ENCODE measurements around the gene RNF115. TPM values are rescaled to one million over a fixed set of nuclear protein-coding genes. Genes with fewer than 3 reads are reported as not detected.

The RNF115 gene
- total and polyA plus RNA-seq, 2 donors (not counting 1 experiment from before 2014, with no cell fraction given): 4.6 to 19.8 TPM

- intact Hi-C loops (cut with micrococcal nuclease): no loop called here
- H3K36me3 ChIP-seq (replicated peaks in 1 of 2; ENCODE audit: control extremely low read depth in 1 of 2, control insufficient read depth in 1 of 2, extremely low read depth in 1 of 2, insufficient read depth in 2 of 2, low read length in 1 of 2): no peaks in the 10 kb centered on the region
- H3K27ac Mint-ChIP-seq: no peak overlapping the region
- H3K27me3 Mint-ChIP-seq: peaks cover 4% of the 10 kb centered on the region
- no peak overlapping the region for H3K4me3 ChIP-seq (ENCODE audit: control extremely low read depth in 1 of 5, extremely low read depth in 1 of 5, insufficient read depth in 1 of 5, low read depth in 2 of 5, low read length in 4 of 5)
- H3K4me1 Mint-ChIP-seq: no peaks in the 10 kb centered on the region
- DNase-seq (no peak), ATAC-seq (ENCODE audit: low read depth) (no peak)
- H3K9me3 Mint-ChIP-seq (ENCODE audit: insufficient read depth): no peaks in the 10 kb centered on the region
- no peaks in the 10 kb centered on the region for H3K4me1 ChIP-seq (ENCODE audit: control insufficient read depth in 2 of 2, insufficient read depth in 2 of 2, low read length in 2 of 2)
- H3K9ac ChIP-seq (ENCODE audit: low read length): no peak overlapping the region
- H2AFZ ChIP-seq (ENCODE audit: insufficient read depth, low read depth, low read length, poor library complexity, severe bottlenecking): no peak overlapping the region
- ChIA-PET POLR2A (no interaction called here), CTCF (no interaction called here)
- no peaks in the 10 kb centered on the region for H3K9me3 ChIP-seq (ENCODE audit: control extremely low read depth in 1 of 3, control insufficient read depth in 2 of 3, insufficient read depth in 1 of 3, low read length in 2 of 3)
- no peaks in the 10 kb centered on the region for H3K79me2 ChIP-seq (ENCODE audit: control insufficient read depth, insufficient read depth, low read length)
- H3K4me3 Mint-ChIP-seq: no peak overlapping the region
- 100% methylated on average over 1 of the region's 2 CpGs for whole genome bisulfite sequencing (ENCODE audit: insufficient coverage)
- no peak overlapping the region for H3K4me2 ChIP-seq (replicated peaks; ENCODE audit: low read depth, low read length, poor library complexity, severe bottlenecking)
- no peak for TF ChIP-seq EZH2 (IDR thresholded peaks at IDR 0.05; ENCODE audit: borderline replicate concordance, insufficient read depth, low read depth, low read length, poor library complexity, severe bottlenecking)
- no peak for TF ChIP-seq CTCF (IDR thresholded peaks at IDR 0.05)
- no peaks in the 10 kb centered on the region for H3K27me3 ChIP-seq (replicated peaks in 1 of 4; ENCODE audit: control extremely low read depth in 1 of 4, control insufficient read depth in 3 of 4, insufficient read depth in 4 of 4, low read length in 3 of 4)
- H3K27ac ChIP-seq (ENCODE audit: low read length in 2 of 2): no peak overlapping the region
- H4K20me1 ChIP-seq (ENCODE audit: control insufficient read depth, insufficient read depth, low read length, poor library complexity, severe bottlenecking): no peaks in the 10 kb centered on the region
These were observed 121.8 kb downstream of the RNF115 start for GRCh38 chr1:145702052-145702451.

- Histone ChIP-seq H3K9ac (ENCODE audit: low read length) (no peak overlapping the region), H3K9me3 (ENCODE audit: control extremely low read depth in 1 of 3, control insufficient read depth in 2 of 3, insufficient read depth in 1 of 3, low read length in 2 of 3) (no peaks in the 10 kb centered on the region), H3K27ac (ENCODE audit: low read length in 2 of 2) (no peak overlapping the region), H2AFZ (ENCODE audit: insufficient read depth, low read depth, low read length, poor library complexity, severe bottlenecking) (no peak overlapping the region), H3K4me3 (ENCODE audit: control extremely low read depth in 1 of 5, extremely low read depth in 1 of 5, insufficient read depth in 1 of 5, low read depth in 2 of 5, low read length in 4 of 5) (no peak overlapping the region), H3K79me2 (ENCODE audit: control insufficient read depth, insufficient read depth, low read length) (no peaks in the 10 kb centered on the region), H3K27me3 (replicated peaks in 1 of 4; ENCODE audit: control extremely low read depth in 1 of 4, control insufficient read depth in 3 of 4, insufficient read depth in 4 of 4, low read length in 3 of 4) (no peaks in the 10 kb centered on the region), H3K36me3 (replicated peaks in 1 of 2; ENCODE audit: control extremely low read depth in 1 of 2, control insufficient read depth in 1 of 2, extremely low read depth in 1 of 2, insufficient read depth in 2 of 2, low read length in 1 of 2) (no peaks in the 10 kb centered on the region), H4K20me1 (ENCODE audit: control insufficient read depth, insufficient read depth, low read length, poor library complexity, severe bottlenecking) (no peaks in the 10 kb centered on the region), H3K4me2 (replicated peaks; ENCODE audit: low read depth, low read length, poor library complexity, severe bottlenecking) (no peak overlapping the region), H3K4me1 (ENCODE audit: control insufficient read depth in 2 of 2, insufficient read depth in 2 of 2, low read length in 2 of 2) (no peaks in the 10 kb centered on the region)
- intact Hi-C loops (cut with micrococcal nuclease): no loop called here
- Mint-ChIP-seq H3K4me3 (no peak overlapping the region), H3K27ac (no peak overlapping the region), H3K9me3 (ENCODE audit: insufficient read depth) (no peaks in the 10 kb centered on the region), H3K27me3 (peaks cover 4% of the 10 kb centered on the region), H3K4me1 (no peaks in the 10 kb centered on the region)
- POLR2A ChIA-PET: no interaction called here
- CTCF ChIA-PET: no interaction called here
- DNase-seq: no peak
- TF ChIP-seq EZH2 (IDR thresholded peaks at IDR 0.05; ENCODE audit: borderline replicate concordance, insufficient read depth, low read depth, low read length, poor library complexity, severe bottlenecking) (no peak), CTCF (IDR thresholded peaks at IDR 0.05) (no peak)
- no peak for ATAC-seq (ENCODE audit: low read depth)
- WGBS (ENCODE audit: insufficient coverage): 100% methylated on average over 1 of the region's 2 CpGs
These were observed 122.5 kb downstream of the RNF115 start for GRCh38 chr1:145701306-145701862.
